Hepatocyte (in vitro differentiated cells): Measurements from ENCODE around the gene STXBP5L. TPM values are rescaled to one million over a fixed set of nuclear protein-coding genes. Genes with fewer than 3 reads are reported as not detected.

Experiments used
- DNase-seq: peaks from one replicate; pipeline ENCODE4 v3.0.0-alpha.2; 2016; ENCODE audit warnings: low spot score
- H2AFZ ChIP-seq: fragments of 200-600 bp; sonication (generic); 2 replicates; pipeline ENCODE4 v1.6.0; 2016; ENCODE audit warnings: antibody characterized with exemption, mild to moderate bottlenecking
- H3K27ac ChIP-seq: fragments of 200-600 bp; sonication (generic); 2 replicates; pipeline ENCODE4 v1.5.1; 2016; ENCODE audit warnings: mild to moderate bottlenecking
- H3K27me3 ChIP-seq: fragments of 200-600 bp; sonication (generic); 2 replicates; pipeline ENCODE4 v1.6.1; 2016
- H3K36me3 ChIP-seq: fragments of 200-600 bp; sonication (generic); replicated peaks from 2 replicates; pipeline ENCODE4 v1.5.1; 2016; ENCODE audit warnings: low read depth; ENCODE audit not compliant: insufficient read depth
- H3K4me1 ChIP-seq: fragments of 200-600 bp; sonication (generic); 2 replicates; pipeline ENCODE4 v1.5.1; 2016; ENCODE audit warnings: mild to moderate bottlenecking, moderate library complexity; ENCODE audit not compliant: insufficient read depth
- H3K4me2 ChIP-seq: fragments of 200-600 bp; sonication (generic); 2 replicates; pipeline ENCODE4 v1.6.0; 2016
- H3K4me3 ChIP-seq: fragments of 200-600 bp; sonication (generic); 2 replicates; pipeline ENCODE4 v1.5.1; 2016; ENCODE audit warnings: mild to moderate bottlenecking
- H3K79me2 ChIP-seq: fragments of 200-600 bp; sonication (generic); 2 replicates; pipeline ENCODE4 v1.6.0; 2017; ENCODE audit warnings: mild to moderate bottlenecking
- H3K9me2 ChIP-seq: fragments of 200-600 bp; sonication (generic); replicated peaks from 2 replicates; pipeline ENCODE4 v1.6.0; 2017; ENCODE audit warnings: mild to moderate bottlenecking; ENCODE audit not compliant: insufficient read depth
- H3K9me3 ChIP-seq: fragments of 200-600 bp; sonication (generic); 2 replicates; pipeline ENCODE4 v1.5.1; 2016; ENCODE audit warnings: low read depth, mild to moderate bottlenecking
- H4K20me1 ChIP-seq: fragments of 200-600 bp; sonication (generic); 2 replicates; pipeline ENCODE4 v1.6.0; 2016; ENCODE audit warnings: mild to moderate bottlenecking; ENCODE audit not compliant: insufficient read depth, poor library complexity, severe bottlenecking
- EZH2 ChIP-seq: fragments of 200-600 bp; sonication (generic); IDR thresholded peaks from 2 replicates; pipeline ENCODE4 v1.6.1; 2016; ENCODE audit warnings: antibody characterized with exemption, mild to moderate bottlenecking, borderline replicate concordance
- EZH2phosphoT487 ChIP-seq: fragments of 200-600 bp; sonication (generic); IDR thresholded peaks from one replicate; pipeline ENCODE4 v1.6.1; 2018; ENCODE audit warnings: antibody characterized with exemption, mild to moderate bottlenecking, low read depth, moderate library complexity; ENCODE audit not compliant: unreplicated experiment, severe bottlenecking
- WGBS: methylation state at CpG from one replicate; pipeline ENCODE4 v1.1.6; 2016; ENCODE audit warnings: low lambda C conversion rate; ENCODE audit errors: missing lambda C conversion rate; 5-methylcytosine and 5-hydroxymethylcytosine counted together
- polyA plus RNA-seq: library from polyadenylated mRNA; unstranded; fragments of >200 nt; fragmentation: Nextera tagmentation; extraction: Ambion mirVana; gene quantifications from 2 replicates; pipeline ENCODE4 v1.2.1, GENCODE V29; 2016
- total RNA-seq: library from RNA; depleted of rRNA; stranded (reverse); fragments of >200 nt; gene quantifications from 2 replicates; pipeline ENCODE4 v1.2.3, GENCODE V29; 2014
- TF ChIP-seq, protein P1 (sequence below): fragments of 200-600 bp; sonication (generic); IDR thresholded peaks from 2 replicates; pipeline ENCODE4 v1.5.1; 2016; ENCODE audit warnings: antibody characterized with exemption, mild to moderate bottlenecking; ENCODE audit not compliant: poor library complexity

The STXBP5L gene
- total and polyA plus RNA-seq, 2 experiments from 2014 or later, result 0.53 to 1.4 TPM

GRCh38 chr3:121462565-121462964 is 554.6 kb downstream of the STXBP5L start:
- TF ChIP-seq, protein P1, sequence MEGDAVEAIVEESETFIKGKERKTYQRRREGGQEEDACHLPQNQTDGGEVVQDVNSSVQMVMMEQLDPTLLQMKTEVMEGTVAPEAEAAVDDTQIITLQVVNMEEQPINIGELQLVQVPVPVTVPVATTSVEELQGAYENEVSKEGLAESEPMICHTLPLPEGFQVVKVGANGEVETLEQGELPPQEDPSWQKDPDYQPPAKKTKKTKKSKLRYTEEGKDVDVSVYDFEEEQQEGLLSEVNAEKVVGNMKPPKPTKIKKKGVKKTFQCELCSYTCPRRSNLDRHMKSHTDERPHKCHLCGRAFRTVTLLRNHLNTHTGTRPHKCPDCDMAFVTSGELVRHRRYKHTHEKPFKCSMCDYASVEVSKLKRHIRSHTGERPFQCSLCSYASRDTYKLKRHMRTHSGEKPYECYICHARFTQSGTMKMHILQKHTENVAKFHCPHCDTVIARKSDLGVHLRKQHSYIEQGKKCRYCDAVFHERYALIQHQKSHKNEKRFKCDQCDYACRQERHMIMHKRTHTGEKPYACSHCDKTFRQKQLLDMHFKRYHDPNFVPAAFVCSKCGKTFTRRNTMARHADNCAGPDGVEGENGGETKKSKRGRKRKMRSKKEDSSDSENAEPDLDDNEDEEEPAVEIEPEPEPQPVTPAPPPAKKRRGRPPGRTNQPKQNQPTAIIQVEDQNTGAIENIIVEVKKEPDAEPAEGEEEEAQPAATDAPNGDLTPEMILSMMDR, result no peak
- TF ChIP-seq EZH2 (no peak), EZH2phosphoT487 (no peak)
- H3K4me2 ChIP-seq, result no peak overlapping the region
- no peak for DNase-seq
- no peaks in the 10 kb centered on the region for H4K20me1 ChIP-seq
- H3K27ac ChIP-seq, result no peak overlapping the region
- 98% methylated on average over 3 of the region's 3 CpGs for WGBS
- H3K9me3 ChIP-seq, result no peaks in the 10 kb centered on the region
- H3K4me1 ChIP-seq, result no peaks in the 10 kb centered on the region
- no peaks in the 10 kb centered on the region for H3K36me3 ChIP-seq
- no peaks in the 10 kb centered on the region for H3K27me3 ChIP-seq
- H3K79me2 ChIP-seq, result no peaks in the 10 kb centered on the region
- no peaks in the 10 kb centered on the region for H3K9me2 ChIP-seq
- no peak overlapping the region for H3K4me3 ChIP-seq
- no peak overlapping the region for H2AFZ ChIP-seq

DNA sequence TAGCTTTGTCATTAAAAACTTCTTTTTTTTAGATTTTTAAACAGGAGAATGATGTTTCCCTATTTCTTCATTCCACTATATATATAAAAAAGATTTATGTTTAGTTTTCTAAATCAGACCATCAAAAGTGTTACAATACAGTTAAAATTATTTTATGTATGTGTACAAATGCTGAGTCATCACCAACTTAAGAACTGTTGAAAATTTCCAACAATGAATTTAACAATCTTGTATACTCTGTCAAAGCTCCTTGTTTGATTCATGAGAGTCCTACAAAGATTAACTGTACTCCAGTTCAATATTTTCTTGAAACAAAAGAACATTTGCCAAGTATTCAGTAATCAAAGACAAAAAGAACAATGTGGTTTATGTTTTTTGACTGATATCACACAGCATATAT is 555.7 kb downstream of the STXBP5L start:
- Histone ChIP-seq H2AFZ (no peak overlapping the region), H3K27me3 (no peaks in the 10 kb centered on the region), H3K79me2 (no peaks in the 10 kb centered on the region), H3K27ac (no peak overlapping the region), H4K20me1 (no peaks in the 10 kb centered on the region), H3K4me2 (no peak overlapping the region), H3K4me1 (no peaks in the 10 kb centered on the region), H3K9me3 (no peaks in the 10 kb centered on the region), H3K9me2 (no peaks in the 10 kb centered on the region), H3K36me3 (no peaks in the 10 kb centered on the region), H3K4me3 (no peak overlapping the region)
- TF ChIP-seq EZH2 (no peak), EZH2phosphoT487 (no peak)
- TF ChIP-seq, protein P1, result no peak
- no peak for DNase-seq

DNA sequence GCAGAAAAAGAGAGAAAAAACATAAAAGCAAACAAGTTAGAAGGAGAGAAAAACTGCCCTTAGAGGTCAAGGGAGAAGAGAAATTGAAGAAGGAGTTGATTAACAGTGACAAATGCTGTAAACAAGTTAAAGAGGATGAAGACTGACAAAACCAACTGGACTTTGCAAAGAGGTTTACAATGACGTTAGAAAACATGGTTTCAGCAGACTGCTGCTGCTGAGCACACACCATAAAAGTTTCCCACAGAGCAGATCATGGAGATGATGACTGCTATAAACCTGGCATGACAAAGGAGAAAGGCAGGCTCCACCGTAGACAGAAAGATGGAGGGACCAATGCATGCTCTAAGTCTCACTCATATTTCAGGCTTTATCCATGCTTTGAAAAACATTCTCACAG is 559.1 kb downstream of the STXBP5L start:
- H2AFZ ChIP-seq, result no peak overlapping the region
- no peaks in the 10 kb centered on the region for H3K79me2 ChIP-seq
- no peaks in the 10 kb centered on the region for H4K20me1 ChIP-seq
- H3K4me2 ChIP-seq, result no peak overlapping the region
- H3K36me3 ChIP-seq, result no peaks in the 10 kb centered on the region
- no peaks in the 10 kb centered on the region for H3K4me1 ChIP-seq
- H3K4me3 ChIP-seq, result no peak overlapping the region
- H3K9me3 ChIP-seq, result no peaks in the 10 kb centered on the region
- peak; percentile 26 for DNase-seq
- H3K27ac ChIP-seq, result no peak overlapping the region
- no peaks in the 10 kb centered on the region for H3K27me3 ChIP-seq
- H3K9me2 ChIP-seq, result no peaks in the 10 kb centered on the region
- 53% methylated on average over 2 of the region's 2 CpGs for WGBS
- TF ChIP-seq EZH2, result no peak
- TF ChIP-seq, protein P1, result no peak

GRCh38 chr3:121473001-121473400 is 565.0 kb downstream of the STXBP5L start:
- no peaks in the 10 kb centered on the region for H4K20me1 ChIP-seq
- DNase-seq, result no peak
- no peak for TF ChIP-seq EZH2phosphoT487
- TF ChIP-seq, protein P1, result no peak
- TF ChIP-seq EZH2, result no peak
- H3K27me3 ChIP-seq, result no peaks in the 10 kb centered on the region
- H3K27ac ChIP-seq, result no peak overlapping the region
- H3K79me2 ChIP-seq, result no peaks in the 10 kb centered on the region
- no peaks in the 10 kb centered on the region for H3K9me2 ChIP-seq
- no peak overlapping the region for H3K4me3 ChIP-seq
- H3K4me1 ChIP-seq, result no peaks in the 10 kb centered on the region
- H3K9me3 ChIP-seq, result no peaks in the 10 kb centered on the region
- no peak overlapping the region for H2AFZ ChIP-seq
- H3K36me3 ChIP-seq, result no peaks in the 10 kb centered on the region
- 98% methylated on average over 2 of the region's 2 CpGs for WGBS
- H3K4me2 ChIP-seq, result no peak overlapping the region
